GM06990 (cell line): Measurements from ENCODE around the gene DSE.

Experiments used
- DNase-seq: peaks from one replicate; pipeline ENCODE4 v3.0.0-alpha.2; 2011; ENCODE audit not compliant: insufficient read length; ENCODE audit errors: extremely low read depth
- H3K27me3 ChIP-seq: replicated peaks from 2 replicates; pipeline ENCODE4 v1.6.0; 2011; ENCODE audit warnings: low read length; ENCODE audit not compliant: control insufficient read depth, insufficient read depth
- H3K36me3 ChIP-seq: 2 replicates; pipeline ENCODE4 v1.5.1; 2011; ENCODE audit warnings: low read length; ENCODE audit not compliant: control insufficient read depth, insufficient read depth
- H3K4me3 ChIP-seq: replicated peaks from 2 replicates; pipeline ENCODE4 v1.5.1; 2011; ENCODE audit warnings: low read depth, mild to moderate bottlenecking, control low read depth, low read length
- TF ChIP-seq, protein P1 (sequence below): IDR thresholded peaks from 2 replicates; pipeline ENCODE4 v1.5.1; 2011; ENCODE audit warnings: low read length, control low read depth, mild to moderate bottlenecking, inconsistent platforms; ENCODE audit not compliant: insufficient read depth, poor library complexity, severe bottlenecking

DSE gene

DNA sequence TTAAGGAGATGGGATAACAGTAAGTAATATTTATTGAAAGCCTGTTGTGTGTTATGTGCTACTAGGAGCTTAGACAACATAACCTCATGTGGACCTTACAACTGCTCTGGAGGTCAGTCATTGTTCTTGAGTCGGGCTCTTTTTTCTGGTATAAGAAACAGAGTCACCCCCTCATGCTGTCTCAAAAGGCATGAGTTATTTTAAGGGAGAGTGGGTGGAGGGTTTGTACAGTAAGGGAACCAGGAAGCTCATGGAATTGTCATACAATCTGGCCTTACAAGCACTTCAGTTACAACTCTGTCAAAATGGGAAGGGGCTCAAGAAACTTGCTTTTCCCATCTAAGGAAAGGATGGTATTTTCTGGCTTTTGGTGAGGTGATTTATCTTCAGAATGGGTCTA is 16.5 kb upstream of the DSE start:
- TF ChIP-seq, protein P1, sequence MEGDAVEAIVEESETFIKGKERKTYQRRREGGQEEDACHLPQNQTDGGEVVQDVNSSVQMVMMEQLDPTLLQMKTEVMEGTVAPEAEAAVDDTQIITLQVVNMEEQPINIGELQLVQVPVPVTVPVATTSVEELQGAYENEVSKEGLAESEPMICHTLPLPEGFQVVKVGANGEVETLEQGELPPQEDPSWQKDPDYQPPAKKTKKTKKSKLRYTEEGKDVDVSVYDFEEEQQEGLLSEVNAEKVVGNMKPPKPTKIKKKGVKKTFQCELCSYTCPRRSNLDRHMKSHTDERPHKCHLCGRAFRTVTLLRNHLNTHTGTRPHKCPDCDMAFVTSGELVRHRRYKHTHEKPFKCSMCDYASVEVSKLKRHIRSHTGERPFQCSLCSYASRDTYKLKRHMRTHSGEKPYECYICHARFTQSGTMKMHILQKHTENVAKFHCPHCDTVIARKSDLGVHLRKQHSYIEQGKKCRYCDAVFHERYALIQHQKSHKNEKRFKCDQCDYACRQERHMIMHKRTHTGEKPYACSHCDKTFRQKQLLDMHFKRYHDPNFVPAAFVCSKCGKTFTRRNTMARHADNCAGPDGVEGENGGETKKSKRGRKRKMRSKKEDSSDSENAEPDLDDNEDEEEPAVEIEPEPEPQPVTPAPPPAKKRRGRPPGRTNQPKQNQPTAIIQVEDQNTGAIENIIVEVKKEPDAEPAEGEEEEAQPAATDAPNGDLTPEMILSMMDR = no peak
- DNase-seq = no peak
- H3K4me3 ChIP-seq = no peak overlapping the region
- no peaks in the 10 kb centered on the region for H3K27me3 ChIP-seq
- H3K36me3 ChIP-seq = no peaks in the 10 kb centered on the region

DNA sequence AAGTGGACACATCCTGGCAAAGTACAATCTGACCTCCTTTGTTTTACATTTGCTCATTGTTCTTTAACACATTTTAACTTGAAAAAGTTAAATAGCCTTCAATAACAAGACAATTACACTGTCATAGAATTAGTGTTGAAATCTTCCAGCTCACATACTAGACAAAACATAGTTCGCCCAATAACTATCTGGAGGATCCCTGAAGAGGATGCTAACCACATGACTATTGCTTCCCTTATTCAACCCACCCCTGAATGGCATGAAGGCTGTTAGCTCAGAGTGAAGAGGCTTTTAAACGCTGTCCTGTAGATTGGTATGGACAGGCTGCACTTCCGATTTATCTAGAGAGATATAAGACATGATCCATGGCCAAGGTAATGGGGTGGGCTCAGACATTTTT is 15.0 kb upstream of the DSE start:
- Histone ChIP-seq H3K27me3 (no peaks in the 10 kb centered on the region), H3K4me3 (no peak overlapping the region), H3K36me3 (no peaks in the 10 kb centered on the region)
- TF ChIP-seq, protein P1 = no peak
- DNase-seq = no peak

DNA sequence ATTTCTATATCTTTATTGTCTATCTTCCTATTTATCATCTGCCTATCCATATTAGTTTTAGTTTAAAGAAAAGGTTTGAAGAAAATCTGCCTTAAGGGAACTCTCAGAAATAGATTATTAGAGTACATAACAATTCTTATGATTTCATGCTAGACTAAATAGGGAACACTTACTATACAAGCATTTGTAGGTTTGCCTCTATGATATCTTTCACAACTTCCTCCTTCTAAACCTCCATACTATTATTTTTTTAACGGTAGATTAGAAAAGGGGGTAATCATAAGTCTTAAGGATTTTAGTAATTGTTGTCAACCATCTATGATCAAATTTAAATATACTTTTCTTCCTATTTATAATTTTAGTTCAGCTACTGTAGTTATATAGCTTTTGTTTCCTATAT is 11.6 kb upstream of the DSE start:
- Histone ChIP-seq H3K36me3 (no peaks in the 10 kb centered on the region), H3K4me3 (no peak overlapping the region), H3K27me3 (no peaks in the 10 kb centered on the region)
- TF ChIP-seq, protein P1 = no peak
- no peak for DNase-seq

DNA sequence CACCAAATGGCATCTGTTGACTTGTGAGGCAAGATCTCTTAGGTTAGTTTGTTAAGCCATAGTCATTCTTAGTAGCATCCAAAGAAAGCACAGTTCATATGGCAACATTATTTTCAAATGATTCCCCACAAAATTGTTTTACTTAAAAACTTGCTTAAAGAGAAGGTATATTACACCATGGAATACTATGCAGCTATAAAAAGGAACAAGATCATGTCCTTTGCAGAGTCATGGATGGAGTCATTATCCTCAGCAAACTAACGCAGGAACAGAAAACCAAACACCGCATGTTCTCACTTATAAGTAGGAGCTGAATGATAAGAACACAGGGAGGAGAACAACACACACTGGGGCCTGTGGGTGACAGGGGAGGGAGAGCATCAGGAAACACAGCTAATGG is 10.9 kb upstream of the DSE start:
- H3K36me3 ChIP-seq = no peaks in the 10 kb centered on the region
- no peak for DNase-seq
- H3K4me3 ChIP-seq = no peak overlapping the region
- no peaks in the 10 kb centered on the region for H3K27me3 ChIP-seq
- TF ChIP-seq, protein P1 = no peak

DNA sequence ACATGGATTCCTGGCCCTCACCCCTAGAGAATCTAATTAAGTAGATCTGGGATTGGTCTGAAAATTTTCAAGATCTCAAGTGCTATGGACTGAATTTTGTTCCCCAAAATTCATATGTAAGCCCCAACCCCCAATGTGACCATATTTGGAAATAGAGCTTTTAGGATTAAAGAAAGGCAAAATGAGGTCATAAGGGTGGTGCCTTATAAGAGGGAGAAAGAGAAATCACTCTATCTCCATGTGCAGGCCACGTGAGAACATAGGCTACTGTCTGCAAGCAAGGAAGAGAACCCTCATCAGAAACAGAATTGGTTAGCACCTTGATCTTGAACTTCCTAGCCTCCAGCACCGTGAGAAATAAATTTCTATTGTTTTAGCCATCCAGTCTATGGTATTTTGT is 8.5 kb upstream of the DSE start:
- Histone ChIP-seq H3K4me3 (no peak overlapping the region), H3K36me3 (no peaks in the 10 kb centered on the region), H3K27me3 (no peaks in the 10 kb centered on the region)
- TF ChIP-seq, protein P1 = no peak
- DNase-seq = no peak

DNA sequence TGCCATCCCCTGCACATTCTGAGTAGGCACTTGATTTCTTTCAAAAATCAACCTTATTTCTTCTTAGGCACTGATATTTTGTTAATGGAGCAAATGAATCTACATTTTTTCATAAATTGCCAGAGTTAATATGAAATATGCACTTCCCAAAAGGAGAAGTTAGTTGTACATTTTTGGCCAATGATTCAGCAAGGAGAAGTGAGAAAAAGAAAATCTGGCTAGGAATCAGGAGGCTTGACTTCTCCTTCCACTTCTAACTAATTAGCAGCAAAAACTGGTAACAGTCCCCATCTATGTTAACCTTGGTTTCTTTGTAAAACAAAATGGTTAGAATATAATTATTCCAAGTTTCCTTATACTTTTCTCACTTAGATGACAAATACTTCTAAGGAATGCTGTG is 7.0 kb upstream of the DSE start:
- no peak for DNase-seq
- Histone ChIP-seq H3K36me3 (no peaks in the 10 kb centered on the region), H3K4me3 (no peak overlapping the region), H3K27me3 (no peaks in the 10 kb centered on the region)
- TF ChIP-seq, protein P1 = no peak
